Left cardiac atrium (tissue), 4 donors: ENCODE measurements around the gene COX8A. TPM values are rescaled to one million over a fixed set of nuclear protein-coding genes. Genes with fewer than 3 reads are reported as not detected.
A peak's percentile ranks its signal among the peaks of the same experiment; 100 is the strongest.

Experiments
- ATAC-seq, 2 donors: fragments of 200-7000 bp; cut with Tn5 transposase; one replicate each; pipeline ENCODE4 v1.9.1; 2020; ENCODE audit warnings: mild to moderate bottlenecking in 2 of 2, moderate library complexity in 2 of 2
- DNase-seq: peaks from one replicate; pipeline ENCODE4 v3.0.0-alpha.2; 2020
- intact Hi-C, 2 donors: fragments of 100-400 bp; cut with DNase I; formaldehyde crosslinking; loops; one replicate each; pipeline versions ENCODE4 v1.14.1 to v1.15.1; 2022 to 2023
- total RNA-seq, 2 donors: library from RNA; stranded (reverse); fragmentation: NEBNext Ultra II Directional; extraction: Animal tissue kit (Norgen Biotek cat#: 25700); gene quantifications; one replicate each; pipeline ENCODE4 v1.2.1, GENCODE V29; 2021
- donor health status: DM: no; HTN: yes; CAD: no.
- donor health status: DM: no; HTN: yes; CAD: no; lungs with severe emphysema.
- donor health status: DM: yes; HTN: yes; CAD: no.
- donor health status: Dilated cardiomyopathy.

The COX8A gene
- total RNA-seq, 2 donors from 2014 or later = 786 to 820 TPM

- ATAC-seq = peak; percentile 39 to 62
- intact Hi-C loops = loop anchor here (2.0 kb wide), 1 partner anchor 149 kb away; no protein-coding TSS in a partner anchor
- DNase-seq = peak; percentile 71
These were observed 25.1 kb downstream of the COX8A start for GRCh38 chr11:63999349-64000025.

GRCh38 chr11:64000026-64000739 lies 25.8 kb downstream of the COX8A start:
- peak; percentile 79 for DNase-seq
- intact Hi-C loops = loop anchor here in 1 of 2 donors (2.0 kb wide), 1 partner anchor 149 kb away; no protein-coding TSS in a partner anchor
- ATAC-seq = peak; percentile 86 to 93

GRCh38 chr11:64000740-64001483 lies 26.5 kb downstream of the COX8A start:
- intact Hi-C loops = loop anchor here in 1 of 2 donors (2.0 kb wide), 1 partner anchor 148 kb away; no protein-coding TSS in a partner anchor
- ATAC-seq = no peak

GRCh38 chr11:64001484-64002420 lies 27.3 kb downstream of the COX8A start:
- DNase-seq (no peak), ATAC-seq (no peak)
- intact Hi-C loops = loop anchor here in 1 of 2 donors (2.0 kb wide), 1 partner anchor 147 kb away; no protein-coding TSS in a partner anchor

More at GRCh38 chr11:64000740-64001483, 26.5 kb downstream of the COX8A start:
- no peak for DNase-seq

- DNase-seq = no peak
- ATAC-seq = no peak
- intact Hi-C loops = no loop called here
These were observed 29.6 kb downstream of the COX8A start for GRCh38 chr11:64003807-64004589.

GRCh38 chr11:64004590-64004984 lies 30.2 kb downstream of the COX8A start:
- DNase-seq (no peak), ATAC-seq (no peak)
- intact Hi-C loops = no loop called here

- intact Hi-C loops = no loop called here
- ATAC-seq (no peak), DNase-seq (no peak)
These were observed 31.3 kb downstream of the COX8A start for GRCh38 chr11:64005691-64006090.

GRCh38 chr11:64006398-64006797 lies 32.0 kb downstream of the COX8A start:
- no peak for ATAC-seq
- DNase-seq = no peak
- intact Hi-C loops = no loop called here

GRCh38 chr11:64007160-64007628 lies 32.8 kb downstream of the COX8A start:
- DNase-seq (peak; percentile 55), ATAC-seq (peak; percentile 32 to 61)
- intact Hi-C loops = no loop called here

GRCh38 chr11:64007629-64008282 lies 33.3 kb downstream of the COX8A start:
- intact Hi-C loops = no loop called here
- ATAC-seq (peak; percentile 90 to 95), DNase-seq (peak; percentile 90)

GRCh38 chr11:64008283-64008913 lies 34.0 kb downstream of the COX8A start:
- ATAC-seq (no peak), DNase-seq (no peak)
- intact Hi-C loops = no loop called here

- intact Hi-C loops = no loop called here
- ATAC-seq (no peak), DNase-seq (no peak)
These were observed 34.7 kb downstream of the COX8A start for GRCh38 chr11:64008914-64009633.

- no peak for ATAC-seq
- DNase-seq = no peak
- intact Hi-C loops = no loop called here
These were observed 35.3 kb downstream of the COX8A start for GRCh38 chr11:64009710-64010109.

- ATAC-seq (no peak), DNase-seq (no peak)
- intact Hi-C loops = no loop called here
These were observed 36.4 kb downstream of the COX8A start for GRCh38 chr11:64010783-64011182.

- intact Hi-C loops = no loop called here
- DNase-seq (no peak), ATAC-seq (no peak)
These were observed 37.0 kb downstream of the COX8A start for GRCh38 chr11:64011371-64011770.
